Nephron (organoid): ENCODE data around the gene SMIM41.
"Not testable (repeated sequence)": the region's sequence is repeated elsewhere in the genome, so short reads cannot be mapped to it uniquely, and the experiment has no call there.

Source experiments
- H3K27ac Mint-ChIP-seq, 3 experiments: 2 replicates each; pipeline ENCODE4 v1.8.0; 2020; ENCODE audit warnings: mixed read lengths in 3 of 3, mild to moderate bottlenecking in 2 of 3, moderate library complexity in 1 of 3
- H3K27me3 Mint-ChIP-seq: 2 replicates; pipeline ENCODE4 v1.8.0; 2021; ENCODE audit warnings: low read depth, mild to moderate bottlenecking, moderate library complexity, mixed read lengths
- H3K36me3 Mint-ChIP-seq: 2 replicates; pipeline ENCODE4 v1.8.0; 2020; ENCODE audit warnings: low read depth, mixed read lengths
- H3K4me1 Mint-ChIP-seq: 2 replicates; pipeline ENCODE4 v1.8.0; 2020; ENCODE audit warnings: mixed read lengths
- H3K4me3 Mint-ChIP-seq, 3 experiments: 2 replicates each; pipeline ENCODE4 v1.8.0; 2020; ENCODE audit warnings: mild to moderate bottlenecking in 3 of 3, mixed read lengths in 3 of 3, moderate library complexity in 2 of 3
- H3K9me3 Mint-ChIP-seq: 2 replicates; pipeline ENCODE4 v1.8.0; 2020; ENCODE audit warnings: mixed read lengths
- TF ChIP-seq, protein P1 (sequence below), 3 experiments: fragments of 200-600 bp; sonication (generic); IDR thresholded peaks; one replicate each; pipeline ENCODE4 v1.5.0; 2021; ENCODE audit warnings: antibody characterized with exemption in 3 of 3; ENCODE audit not compliant: unreplicated experiment in 3 of 3

The SMIM41 gene

DNA sequence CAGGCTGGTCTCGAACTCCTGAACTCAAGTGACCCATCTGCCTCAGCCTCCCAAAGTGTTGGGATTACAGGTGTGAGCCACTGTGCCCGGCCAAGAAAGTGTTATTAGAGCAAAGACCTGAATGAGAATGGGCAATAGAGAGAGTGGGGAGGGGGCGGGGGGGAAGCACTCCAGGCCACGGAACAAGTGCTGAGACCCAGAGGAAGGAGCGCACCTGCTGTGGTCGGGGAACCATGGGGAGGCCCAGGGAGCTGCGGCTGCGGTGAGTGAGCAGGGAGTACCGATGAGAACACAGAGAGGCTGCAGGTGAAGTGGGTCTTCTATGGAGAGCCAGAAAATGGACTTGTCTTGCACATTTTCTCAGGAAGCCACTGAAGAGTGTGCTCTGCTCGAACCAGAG is 10.8 kb downstream of the SMIM41 start:
- peaks cover 72% of the 10 kb centered on the region for H3K27me3 Mint-ChIP-seq
- H3K36me3 Mint-ChIP-seq, result no peaks in the 10 kb centered on the region
- TF ChIP-seq, protein P1, sequence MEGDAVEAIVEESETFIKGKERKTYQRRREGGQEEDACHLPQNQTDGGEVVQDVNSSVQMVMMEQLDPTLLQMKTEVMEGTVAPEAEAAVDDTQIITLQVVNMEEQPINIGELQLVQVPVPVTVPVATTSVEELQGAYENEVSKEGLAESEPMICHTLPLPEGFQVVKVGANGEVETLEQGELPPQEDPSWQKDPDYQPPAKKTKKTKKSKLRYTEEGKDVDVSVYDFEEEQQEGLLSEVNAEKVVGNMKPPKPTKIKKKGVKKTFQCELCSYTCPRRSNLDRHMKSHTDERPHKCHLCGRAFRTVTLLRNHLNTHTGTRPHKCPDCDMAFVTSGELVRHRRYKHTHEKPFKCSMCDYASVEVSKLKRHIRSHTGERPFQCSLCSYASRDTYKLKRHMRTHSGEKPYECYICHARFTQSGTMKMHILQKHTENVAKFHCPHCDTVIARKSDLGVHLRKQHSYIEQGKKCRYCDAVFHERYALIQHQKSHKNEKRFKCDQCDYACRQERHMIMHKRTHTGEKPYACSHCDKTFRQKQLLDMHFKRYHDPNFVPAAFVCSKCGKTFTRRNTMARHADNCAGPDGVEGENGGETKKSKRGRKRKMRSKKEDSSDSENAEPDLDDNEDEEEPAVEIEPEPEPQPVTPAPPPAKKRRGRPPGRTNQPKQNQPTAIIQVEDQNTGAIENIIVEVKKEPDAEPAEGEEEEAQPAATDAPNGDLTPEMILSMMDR (IDR thresholded peaks at IDR 0.05; ENCODE audit: unreplicated experiment in 3 of 3), result no peak
- no peak overlapping the region for H3K4me3 Mint-ChIP-seq
- peaks cover 2% of the 10 kb centered on the region for H3K9me3 Mint-ChIP-seq
- H3K4me1 Mint-ChIP-seq, result peaks cover 34% of the 10 kb centered on the region
- H3K27ac Mint-ChIP-seq, result no peak overlapping the region

DNA sequence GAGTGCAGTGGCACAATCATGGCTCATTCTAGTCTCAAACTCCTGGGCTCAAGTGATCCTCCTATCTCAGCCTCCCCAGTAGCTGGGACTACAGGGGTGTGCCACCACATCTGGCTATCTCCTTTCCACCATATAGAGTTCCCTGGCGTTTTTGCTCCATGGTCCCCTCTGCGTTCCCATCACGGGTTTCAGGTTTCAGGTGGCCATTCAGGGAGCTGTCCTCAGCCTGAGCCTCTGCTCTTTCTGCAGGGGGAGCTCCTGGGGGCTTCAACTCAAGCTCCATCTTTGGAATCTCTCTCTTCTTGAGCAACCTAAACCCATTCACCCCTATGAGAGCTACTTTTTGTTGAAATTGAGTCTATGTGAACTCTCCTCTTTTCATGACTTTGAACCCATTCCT is 11.6 kb downstream of the SMIM41 start:
- TF ChIP-seq, protein P1 (IDR thresholded peaks at IDR 0.05; ENCODE audit: unreplicated experiment in 3 of 3), result no peak
- no peak overlapping the region for H3K4me3 Mint-ChIP-seq
- no peaks in the 10 kb centered on the region for H3K36me3 Mint-ChIP-seq
- peaks cover 69% of the 10 kb centered on the region for H3K27me3 Mint-ChIP-seq
- peaks cover 5% of the 10 kb centered on the region for H3K9me3 Mint-ChIP-seq
- H3K4me1 Mint-ChIP-seq, result peaks cover 29% of the 10 kb centered on the region
- no peak overlapping the region for H3K27ac Mint-ChIP-seq

DNA sequence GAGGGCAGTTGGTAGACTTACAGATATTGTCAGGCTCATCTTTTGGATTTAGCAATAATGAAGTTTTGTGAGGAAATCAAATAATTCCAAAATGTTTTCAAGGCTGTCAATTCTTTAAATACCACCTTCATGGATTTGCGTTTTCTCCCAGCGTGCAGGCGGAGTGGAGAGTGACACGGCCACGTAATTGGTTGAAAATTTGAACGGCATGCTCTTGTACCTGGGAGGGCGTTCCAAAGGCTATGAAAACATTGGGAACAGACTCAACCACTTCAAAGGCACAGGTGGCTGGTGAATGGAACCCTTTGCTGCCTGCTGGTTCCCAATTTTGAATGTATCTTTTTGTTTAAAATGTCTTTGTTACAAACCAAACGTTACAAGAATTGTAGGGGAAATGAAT is 12.4 kb downstream of the SMIM41 start:
- no peak overlapping the region for H3K4me3 Mint-ChIP-seq
- H3K27ac Mint-ChIP-seq, result no peak overlapping the region
- H3K27me3 Mint-ChIP-seq, result peaks cover 65% of the 10 kb centered on the region
- peaks cover 20% of the 10 kb centered on the region for H3K4me1 Mint-ChIP-seq
- TF ChIP-seq, protein P1 (IDR thresholded peaks at IDR 0.05; ENCODE audit: unreplicated experiment in 3 of 3), result no peak
- no peaks in the 10 kb centered on the region for H3K36me3 Mint-ChIP-seq
- H3K9me3 Mint-ChIP-seq, result peaks cover 5% of the 10 kb centered on the region

DNA sequence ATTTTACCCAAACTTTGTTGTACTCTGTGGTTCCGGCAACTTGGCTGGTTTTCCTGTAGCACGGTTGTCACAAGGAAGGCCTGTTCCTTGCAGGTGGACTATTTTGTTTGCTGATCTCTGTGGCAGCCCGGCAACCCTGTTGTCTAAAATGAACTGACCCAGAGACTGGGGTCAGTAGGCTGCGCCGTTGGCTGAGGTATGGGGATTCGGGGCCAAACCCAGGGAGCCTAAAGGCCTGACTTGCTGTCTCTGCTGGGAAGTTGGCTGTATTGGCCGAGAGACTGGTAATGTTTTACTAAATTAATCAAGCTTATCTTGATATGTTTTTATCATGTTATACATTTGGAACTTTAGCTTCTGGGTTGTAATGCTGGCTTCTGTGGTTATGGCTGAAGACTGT is 13.8 kb downstream of the SMIM41 start:
- Mint-ChIP-seq H3K27ac (no peak overlapping the region), H3K27me3 (peaks cover 67% of the 10 kb centered on the region), H3K4me3 (no peak overlapping the region), H3K4me1 (peaks cover 8% of the 10 kb centered on the region), H3K9me3 (peaks cover 5% of the 10 kb centered on the region), H3K36me3 (no peaks in the 10 kb centered on the region)
- TF ChIP-seq, protein P1 (IDR thresholded peaks at IDR 0.05; ENCODE audit: unreplicated experiment in 3 of 3), result no peak

DNA sequence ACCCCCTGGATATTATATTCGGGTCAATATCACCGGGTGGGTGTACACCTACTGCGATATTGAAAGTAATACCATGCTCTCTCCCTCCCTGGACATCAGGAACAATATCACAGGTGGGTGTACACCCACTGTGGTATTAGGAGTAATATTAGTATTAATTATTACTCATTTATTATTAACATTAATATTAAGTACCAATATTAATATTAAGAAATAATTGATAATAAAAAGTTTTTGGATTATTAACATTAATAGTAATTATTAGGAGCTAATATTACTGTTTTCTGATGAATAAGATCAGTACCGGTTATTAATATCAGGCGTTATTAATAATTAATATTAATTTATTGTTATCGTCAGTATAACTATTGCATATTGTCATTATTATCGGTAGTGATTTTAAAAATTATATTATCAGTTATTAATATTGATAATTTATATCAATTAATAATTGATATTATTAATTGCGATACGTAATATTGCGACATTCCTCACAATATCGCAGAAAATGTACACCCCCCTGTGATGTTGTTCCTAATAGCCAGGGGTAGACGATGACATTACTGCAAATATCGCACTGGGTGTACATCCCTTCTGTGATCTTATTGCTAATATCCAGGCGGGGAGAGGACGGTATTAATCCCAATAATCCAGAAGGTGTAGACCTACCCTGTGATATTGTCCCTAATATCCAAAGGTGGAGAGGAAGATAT is 17.0 kb downstream of the SMIM41 start:
- H3K9me3 Mint-ChIP-seq, result peaks cover 5% of the 10 kb centered on the region
- TF ChIP-seq, protein P1 (IDR thresholded peaks at IDR 0.05; ENCODE audit: unreplicated experiment in 3 of 3), result no peak
- H3K4me3 Mint-ChIP-seq, result no peak overlapping the region
- peaks cover 70% of the 10 kb centered on the region for H3K27me3 Mint-ChIP-seq
- H3K27ac Mint-ChIP-seq, result no peak overlapping the region
- H3K4me1 Mint-ChIP-seq, result no peaks in the 10 kb centered on the region
- no peaks in the 10 kb centered on the region for H3K36me3 Mint-ChIP-seq

DNA sequence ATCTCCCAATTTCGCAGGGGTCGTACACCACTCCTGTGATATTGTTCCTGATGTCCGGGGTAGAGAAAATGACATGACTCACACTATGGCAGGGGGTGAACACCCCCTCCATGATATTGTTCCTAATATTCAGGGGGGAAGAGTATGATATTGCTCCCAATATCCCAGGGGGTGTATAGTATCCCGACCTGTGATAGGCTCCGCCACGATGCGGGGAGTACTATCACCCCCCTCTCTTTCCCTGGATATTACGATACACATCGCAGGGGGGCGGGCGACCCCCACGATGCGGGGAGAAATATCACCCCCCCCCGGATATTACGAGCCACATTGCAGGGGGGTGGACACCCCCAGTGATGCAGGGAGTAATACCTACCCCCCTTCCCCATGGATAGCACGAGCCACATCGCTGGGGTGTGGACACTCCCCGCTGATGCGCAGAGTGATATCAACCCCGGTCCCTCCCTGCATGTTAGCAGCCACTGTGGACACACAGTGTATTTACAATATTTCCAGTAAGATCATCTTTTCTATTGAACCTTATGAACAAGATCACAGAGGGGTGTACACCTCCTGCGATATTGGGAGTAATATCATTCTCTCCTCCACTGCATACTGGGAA is 17.7 kb downstream of the SMIM41 start:
- Mint-ChIP-seq H3K36me3 (no peaks in the 10 kb centered on the region), H3K4me3 (no peak overlapping the region), H3K27me3 (peaks cover 70% of the 10 kb centered on the region), H3K27ac (no peak overlapping the region), H3K4me1 (no peaks in the 10 kb centered on the region), H3K9me3 (peaks cover 5% of the 10 kb centered on the region)
- TF ChIP-seq, protein P1 (IDR thresholded peaks at IDR 0.05; ENCODE audit: unreplicated experiment in 3 of 3), result no peak

DNA sequence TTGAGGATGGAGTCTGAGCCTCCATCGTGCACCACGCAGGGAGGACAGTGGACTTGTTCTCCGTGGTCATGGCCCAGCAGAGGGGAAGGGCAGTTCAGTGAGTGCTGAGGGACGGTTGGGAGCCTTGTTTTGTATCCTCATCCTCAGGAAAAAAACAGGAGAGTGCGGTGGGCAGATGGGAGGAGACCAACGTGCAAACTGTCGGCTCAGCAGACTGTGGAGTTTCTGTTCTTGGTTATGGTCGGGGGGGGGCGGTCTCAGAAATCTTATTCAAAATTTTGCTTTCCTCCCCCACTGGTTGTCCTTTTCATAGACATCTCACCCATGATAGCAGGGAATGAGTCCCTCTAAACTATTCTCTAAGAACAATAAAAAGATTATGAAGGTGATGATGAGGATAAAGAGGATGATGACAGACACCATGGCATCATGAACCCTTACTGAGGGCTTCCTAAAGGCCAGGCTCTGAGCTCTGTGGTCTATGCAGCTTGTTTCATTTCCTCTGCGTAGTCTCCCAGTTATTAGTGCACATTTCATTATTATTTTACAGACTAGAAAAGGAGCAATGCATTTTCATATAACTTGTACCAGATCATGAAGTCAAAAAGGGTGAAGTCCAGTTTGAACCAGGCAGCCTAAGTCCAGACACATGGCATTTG is 25.1 kb downstream of the SMIM41 start:
- not testable (repeated sequence) for H3K9me3 Mint-ChIP-seq

More for the DNA sequence above, 25.1 kb downstream of the SMIM41 start:
- not testable (repeated sequence) for H3K4me3 Mint-ChIP-seq, H3K36me3 Mint-ChIP-seq, H3K4me1 Mint-ChIP-seq, H3K27ac Mint-ChIP-seq
- peaks cover 68% of the 10 kb centered on the region for H3K27me3 Mint-ChIP-seq
